K562 (cell line): ENCODE results near the gene MFAP1. TPM values are rescaled to one million over a fixed set of nuclear protein-coding genes. Genes with fewer than 3 reads are reported as not detected.
A peak's percentile ranks its signal among the peaks of the same experiment; 100 is the strongest.

Experiments
- ARID1B ChIP-seq: fragments of 450-650 bp; IDR thresholded peaks from 2 replicates; pipeline ENCODE4 v1.6.1; 2016; ENCODE audit warnings: antibody characterized with exemption, mild to moderate bottlenecking, inconsistent platforms
- CEBPB ChIP-seq: fragments of 450-650 bp; IDR thresholded peaks from 2 replicates; pipeline ENCODE4 v1.6.1; 2016; ENCODE audit warnings: missing genetic modification characterization, missing compliant biosample characterization
- MCM2 ChIP-seq: fragments of 450-650 bp; IDR thresholded peaks from 2 replicates; pipeline ENCODE4 v1.6.1; 2017; ENCODE audit warnings: low read depth, mild to moderate bottlenecking
- MEF2D ChIP-seq: conservative IDR thresholded peaks from 2 replicates; pipeline ENCODE4 v1.6.1; 2016; ENCODE audit warnings: low read depth, missing genetic modification characterization, missing compliant biosample characterization
- PCBP1 ChIP-seq: fragments of 200-400 bp; formaldehyde crosslinking; IDR thresholded peaks from 2 replicates; pipeline ENCODE4 v1.6.1; 2018; ENCODE audit warnings: mild to moderate bottlenecking, low read depth, low read length; ENCODE audit not compliant: poor library complexity, severe bottlenecking
- PHF8 ChIP-seq: fragments of 200-600 bp; sonication (generic); IDR thresholded peaks from 2 replicates; pipeline ENCODE4 v1.6.1; 2012; ENCODE audit warnings: mixed run types, mild to moderate bottlenecking, inconsistent platforms, low read length, moderate library complexity, borderline replicate concordance
- RBBP5 ChIP-seq: fragments of 200-600 bp; sonication (generic); IDR thresholded peaks from 2 replicates; pipeline ENCODE4 v1.6.1; 2012; ENCODE audit warnings: borderline replicate concordance, mild to moderate bottlenecking, low read length, control low read depth, inconsistent platforms; ENCODE audit not compliant: insufficient read depth, poor library complexity, severe bottlenecking
- RFX1 ChIP-seq: fragments of 450-650 bp; IDR thresholded peaks from 2 replicates; pipeline ENCODE4 v1.6.1; 2016; ENCODE audit warnings: mild to moderate bottlenecking, moderate library complexity
- SP1 ChIP-seq: sonication (generic); formaldehyde crosslinking; IDR thresholded peaks from 2 replicates; pipeline ENCODE4 v1.8.1; 2022; ENCODE audit warnings: mild to moderate bottlenecking, missing genetic modification reagents
- TAF9B ChIP-seq: fragments of 450-650 bp; IDR thresholded peaks from 2 replicates; pipeline ENCODE4 v1.6.1; 2018; ENCODE audit warnings: mild to moderate bottlenecking; ENCODE audit not compliant: partially characterized antibody
- THRA ChIP-seq: fragments of 450-650 bp; IDR thresholded peaks from 2 replicates; pipeline ENCODE4 v1.6.1; 2017; ENCODE audit warnings: mild to moderate bottlenecking, moderate library complexity
- TRIM24 ChIP-seq, 2 experiments: fragments of 450-650 bp; IDR thresholded peaks; 2 replicates each; pipeline ENCODE4 v1.6.1; 2016
- ZC3H8 ChIP-seq: fragments of 450-650 bp; IDR thresholded peaks from 2 replicates; pipeline ENCODE4 v1.6.1; 2017
- ZNF175 ChIP-seq: fragments of 200-800 bp; sonication (Bioruptor generic); IDR thresholded peaks from 2 replicates; pipeline ENCODE4 v1.6.1; 2016; ENCODE audit warnings: low read depth, mild to moderate bottlenecking, missing genetic modification characterization, missing compliant biosample characterization
- ZNF24 ChIP-seq: fragments of 450-650 bp; IDR thresholded peaks from 2 replicates; pipeline ENCODE4 v1.6.1; 2016
- ZNF324 ChIP-seq: fragments of 250-450 bp; sonication (Bioruptor Pico); IDR thresholded peaks from 2 replicates; pipeline ENCODE4 v1.4.0; 2020; ENCODE audit warnings: mild to moderate bottlenecking
- ZNF699 ChIP-seq: fragments of 250-450 bp; sonication (Bioruptor Pico); IDR thresholded peaks from 2 replicates; pipeline ENCODE4 v1.8.0; 2021; ENCODE audit warnings: mild to moderate bottlenecking, moderate library complexity; ENCODE audit not compliant: insufficient replicate concordance
- ZNF766 ChIP-seq: fragments of 200-800 bp; sonication (Bioruptor generic); conservative IDR thresholded peaks from 2 replicates; pipeline ENCODE4 v1.6.1; 2016; ENCODE audit warnings: missing genetic modification characterization, missing compliant biosample characterization
- ZSCAN32 ChIP-seq: fragments of 450-650 bp; formaldehyde crosslinking; IDR thresholded peaks from 2 replicates; pipeline ENCODE4 v1.4.0; 2020; ENCODE audit warnings: mild to moderate bottlenecking, moderate library complexity
- polyA plus RNA-seq, 8 experiments: library from polyadenylated mRNA; depleted of rRNA in 4 of 8; stranded (reverse) in 5 of 8; unstranded in 3 of 8; fragments of >200 nt; fragmentation: Nextera tagmentation in 2 of 8; fragmentation: Illumina TruSeq in 1 of 8; extraction: Ambion mirVana in 2 of 8; extraction: Trizol in 1 of 8; gene quantifications; 2 replicates each; pipeline versions ENCODE4 v1.2.1 to v1.2.3, GENCODE V29; 2011 to 2014; ENCODE audit warnings: inconsistent platforms in 1 of 8, missing spikeins in 1 of 8
- total RNA-seq, 7 experiments: library from RNA; depleted of rRNA in 6 of 7; stranded (reverse); fragments of >200 nt in 6 of 7; fragmentation: Illumina TruSeq in 2 of 7; extraction: Trizol in 2 of 7; gene quantifications; 2 replicates each; pipeline versions ENCODE4 v1.2.1 to v1.2.3, GENCODE V29; 2011 to 2021; ENCODE audit warnings: low replicate concordance in 1 of 7
- TF ChIP-seq, protein P1 (sequence below): fragments of 450-650 bp; formaldehyde crosslinking; IDR thresholded peaks from 2 replicates; pipeline ENCODE4 v1.4.0; 2022; ENCODE audit warnings: missing genetic modification characterization
- TF ChIP-seq, protein P2 (sequence below): fragments of 250-450 bp; sonication (Bioruptor Pico); IDR thresholded peaks from 2 replicates; pipeline ENCODE4 v1.5.0; 2021; ENCODE audit warnings: mild to moderate bottlenecking, borderline replicate concordance
- TF ChIP-seq, protein P3 (sequence below): sonication (generic); formaldehyde crosslinking; IDR thresholded peaks from 2 replicates; pipeline ENCODE4 v1.8.0; 2022; ENCODE audit warnings: missing genetic modification reagents, mild to moderate bottlenecking, borderline replicate concordance

MFAP1 gene
- total and polyA plus RNA-seq, 9 of the 15 experiments (the other 6 are each of a cell fraction or from before 2014, with no cell fraction given) = 34.9 to 64.1 (median 48.2) TPM

DNA sequence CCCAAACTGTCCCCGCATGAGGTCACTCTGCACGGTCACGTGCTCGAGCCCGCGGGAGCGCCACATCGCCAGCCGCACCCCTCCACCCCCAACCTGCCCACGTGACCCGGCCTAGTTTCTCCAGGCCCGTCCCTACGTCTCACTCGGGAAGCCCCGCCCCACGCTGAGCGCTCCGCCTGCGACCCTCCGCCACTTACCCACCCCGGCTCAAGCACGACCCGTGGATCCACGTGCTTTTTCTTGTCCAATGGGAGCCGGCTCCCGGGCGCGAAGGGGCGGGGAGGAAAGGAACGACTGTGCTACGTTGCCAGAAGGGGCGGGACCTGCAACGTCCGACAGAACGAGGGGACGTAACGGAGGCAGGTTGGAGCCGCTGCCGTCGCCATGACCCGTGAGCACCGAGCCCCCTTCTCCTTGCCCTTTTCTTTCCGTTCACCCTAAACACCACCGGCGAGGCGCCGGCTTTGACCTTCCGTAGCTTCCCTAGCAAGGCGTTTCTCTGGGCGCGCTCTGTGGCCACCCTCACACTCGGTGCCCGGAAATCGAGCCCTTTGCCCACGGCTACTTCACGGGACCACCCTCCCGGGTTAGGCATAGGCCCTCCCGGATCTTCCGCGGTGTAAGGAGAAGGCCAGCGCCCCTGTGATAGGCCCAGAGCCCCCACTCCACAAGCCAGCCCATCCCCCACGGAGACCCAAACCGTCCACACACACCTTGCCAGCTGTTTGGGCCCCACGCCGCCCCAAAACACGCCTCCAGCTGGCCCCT is 32.3 kb downstream of the MFAP1 start, which contains the start of gene SERF2 (continued):
- TF ChIP-seq PCBP1 (peak; percentile 61), ZNF24 (no peak), ZNF175 (CRISPR knock-in tag) (no peak), ZC3H8 (no peak), MEF2D (no peak; the same call in 1 of the 2 replicates), TAF9B (peak; percentile 75), RBBP5 (peak; percentile 59), ZNF766 (CRISPR knock-in tag) (no peak), SP1 (CRISPR knock-in tag) (peak; percentile 83; the same call in 1 of the 2 replicates), ZNF699 (CRISPR knock-in tag) (no peak), ZSCAN32 (CRISPR knock-in tag) (no peak), THRA (no peak), CEBPB (no peak), MCM2 (no peak), RFX1 (no peak), TRIM24 (IDR thresholded peaks at IDR 0.05) (no peak), PHF8 (peak; percentile 89; the same call in 1 of the 2 replicates), ARID1B (peak; percentile 45; the same call in 1 of the 2 replicates), ZNF324 (no peak)
- TF ChIP-seq, protein P1, sequence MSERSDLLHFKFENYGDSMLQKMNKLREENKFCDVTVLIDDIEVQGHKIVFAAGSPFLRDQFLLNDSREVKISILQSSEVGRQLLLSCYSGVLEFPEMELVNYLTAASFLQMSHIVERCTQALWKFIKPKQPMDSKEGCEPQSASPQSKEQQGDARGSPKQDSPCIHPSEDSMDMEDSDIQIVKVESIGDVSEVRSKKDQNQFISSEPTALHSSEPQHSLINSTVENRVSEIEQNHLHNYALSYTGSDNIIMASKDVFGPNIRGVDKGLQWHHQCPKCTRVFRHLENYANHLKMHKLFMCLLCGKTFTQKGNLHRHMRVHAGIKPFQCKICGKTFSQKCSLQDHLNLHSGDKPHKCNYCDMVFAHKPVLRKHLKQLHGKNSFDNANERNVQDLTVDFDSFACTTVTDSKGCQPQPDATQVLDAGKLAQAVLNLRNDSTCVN (CRISPR knock-in tag) = no peak
- TF ChIP-seq, protein P2, sequence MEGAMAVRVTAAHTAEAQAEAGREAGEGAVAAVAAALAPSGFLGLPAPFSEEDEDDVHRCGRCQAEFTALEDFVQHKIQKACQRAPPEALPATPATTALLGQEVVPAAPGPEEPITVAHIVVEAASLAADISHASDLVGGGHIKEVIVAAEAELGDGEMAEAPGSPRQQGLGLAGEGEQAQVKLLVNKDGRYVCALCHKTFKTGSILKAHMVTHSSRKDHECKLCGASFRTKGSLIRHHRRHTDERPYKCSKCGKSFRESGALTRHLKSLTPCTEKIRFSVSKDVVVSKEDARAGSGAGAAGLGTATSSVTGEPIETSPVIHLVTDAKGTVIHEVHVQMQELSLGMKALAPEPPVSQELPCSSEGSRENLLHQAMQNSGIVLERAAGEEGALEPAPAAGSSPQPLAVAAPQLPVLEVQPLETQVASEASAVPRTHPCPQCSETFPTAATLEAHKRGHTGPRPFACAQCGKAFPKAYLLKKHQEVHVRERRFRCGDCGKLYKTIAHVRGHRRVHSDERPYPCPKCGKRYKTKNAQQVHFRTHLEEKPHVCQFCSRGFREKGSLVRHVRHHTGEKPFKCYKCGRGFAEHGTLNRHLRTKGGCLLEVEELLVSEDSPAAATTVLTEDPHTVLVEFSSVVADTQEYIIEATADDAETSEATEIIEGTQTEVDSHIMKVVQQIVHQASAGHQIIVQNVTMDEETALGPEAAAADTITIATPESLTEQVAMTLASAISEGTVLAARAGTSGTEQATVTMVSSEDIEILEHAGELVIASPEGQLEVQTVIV (CRISPR knock-in tag) = no peak
- TF ChIP-seq, protein P3, sequence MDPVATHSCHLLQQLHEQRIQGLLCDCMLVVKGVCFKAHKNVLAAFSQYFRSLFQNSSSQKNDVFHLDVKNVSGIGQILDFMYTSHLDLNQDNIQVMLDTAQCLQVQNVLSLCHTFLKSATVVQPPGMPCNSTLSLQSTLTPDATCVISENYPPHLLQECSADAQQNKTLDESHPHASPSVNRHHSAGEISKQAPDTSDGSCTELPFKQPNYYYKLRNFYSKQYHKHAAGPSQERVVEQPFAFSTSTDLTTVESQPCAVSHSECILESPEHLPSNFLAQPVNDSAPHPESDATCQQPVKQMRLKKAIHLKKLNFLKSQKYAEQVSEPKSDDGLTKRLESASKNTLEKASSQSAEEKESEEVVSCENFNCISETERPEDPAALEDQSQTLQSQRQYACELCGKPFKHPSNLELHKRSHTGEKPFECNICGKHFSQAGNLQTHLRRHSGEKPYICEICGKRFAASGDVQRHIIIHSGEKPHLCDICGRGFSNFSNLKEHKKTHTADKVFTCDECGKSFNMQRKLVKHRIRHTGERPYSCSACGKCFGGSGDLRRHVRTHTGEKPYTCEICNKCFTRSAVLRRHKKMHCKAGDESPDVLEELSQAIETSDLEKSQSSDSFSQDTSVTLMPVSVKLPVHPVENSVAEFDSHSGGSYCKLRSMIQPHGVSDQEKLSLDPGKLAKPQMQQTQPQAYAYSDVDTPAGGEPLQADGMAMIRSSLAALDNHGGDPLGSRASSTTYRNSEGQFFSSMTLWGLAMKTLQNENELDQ = no peak
